Measurements from ENCODE around the gene SLC7A7. TPM values are rescaled to one million over a fixed set of nuclear protein-coding genes. Genes with fewer than 3 reads are reported as not detected.
"Not testable (repeated sequence)": the region's sequence is repeated elsewhere in the genome, so short reads cannot be mapped to it uniquely, and the experiment has no call there.

Gene SLC7A7
- total RNA-seq, 1 experiment from 2014 or later = 3.1 TPM

GRCh38 chr14:22854963-22855724 lies 39.9 kb upstream of the SLC7A7 start:
- H3K9ac ChIP-seq (ENCODE audit: extremely low read depth, insufficient read length, low read length) = no peak overlapping the region
- H3K23me2 ChIP-seq (ENCODE audit: insufficient read length, low read depth, low read length, poor library complexity, severe bottlenecking) = no peaks in the 10 kb centered on the region
- H3K14ac ChIP-seq (ENCODE audit: insufficient read depth, low read length) = no peak overlapping the region
- Mint-ChIP-seq H3K9me3 (peaks cover 0 to 3% of the 10 kb centered on the region in 2 experiments; a peak in 2 of 5 replicates), H3K27ac (peak overlapping the region in 1 of 3 experiments; percentile 76; a peak in 1 of 7 replicates), H3K27me3 (ENCODE audit: low read depth) (no peaks in the 10 kb centered on the region; the same call in 1 of the 2 replicates), H3K36me3 (ENCODE audit: insufficient read depth in 1 of 3, low read depth in 3 of 3) (no peaks in the 10 kb centered on the region), H3K4me1 (peaks cover 4% of the 10 kb centered on the region in 2 experiments), H3K4me3 (no peak overlapping the region; a peak in 1 of 5 replicates)
- DNase-seq = no peak
- no peak overlapping the region for H3K27ac ChIP-seq (ENCODE audit: insufficient read length, low read depth, low read length)
- no peaks in the 10 kb centered on the region for H3K79me2 ChIP-seq (ENCODE audit: insufficient read depth, low read length)
- H4K91ac ChIP-seq (ENCODE audit: insufficient read length, low read depth, low read length) = no peak overlapping the region
- no peak overlapping the region for H3K56ac ChIP-seq (ENCODE audit: insufficient read length, low read depth, low read length)
- no peak overlapping the region for H3T11ph ChIP-seq (ENCODE audit: low read length)
- no peaks in the 10 kb centered on the region for H3K27me3 ChIP-seq (ENCODE audit: insufficient read depth, low read length)
- no CpG with 5 or more reads among the region's 8 CpGs for WGBS (ENCODE audit: extremely low coverage, insufficient read length, low lambda C conversion rate)
- H4K8ac ChIP-seq (replicated peaks; ENCODE audit: insufficient read length, low read depth, low read length) = no peak overlapping the region
- H3K18ac ChIP-seq (ENCODE audit: insufficient read length, low read depth, low read length) = no peak overlapping the region
- no peaks in the 10 kb centered on the region for H3K4me1 ChIP-seq (ENCODE audit: insufficient read depth, low read length)
- no peak overlapping the region for H3K4me2 ChIP-seq (ENCODE audit: insufficient read depth, insufficient read length, low read length)
- H3K23ac ChIP-seq (ENCODE audit: insufficient read length, low read depth, low read length) = no peak overlapping the region
- no peaks in the 10 kb centered on the region for H4K20me1 ChIP-seq (ENCODE audit: control insufficient read depth, insufficient read depth, insufficient read length)
- no peaks in the 10 kb centered on the region for H3K9me3 ChIP-seq (ENCODE audit: control insufficient read depth, low read depth, low read length)
- no peak overlapping the region for H2BK12ac ChIP-seq (ENCODE audit: insufficient read length, low read depth, low read length)
- no peak overlapping the region for H2BK20ac ChIP-seq (ENCODE audit: low read depth, low read length, poor library complexity, severe bottlenecking)
- H3K4ac ChIP-seq (ENCODE audit: low read depth, low read length) = no peak overlapping the region
- TF ChIP-seq CTCF (conservative IDR thresholded peaks at IDR 0.05) = no peak
- no peak overlapping the region for H2BK120ac ChIP-seq (ENCODE audit: low read depth, low read length, poor library complexity, severe bottlenecking)
- H4K5ac ChIP-seq (ENCODE audit: insufficient read length, low read depth, low read length) = no peak overlapping the region
- no peak overlapping the region for H2AK5ac ChIP-seq (ENCODE audit: insufficient read length, low read length)
- no peak overlapping the region for H2BK5ac ChIP-seq (ENCODE audit: insufficient read length, low read length)
- no peaks in the 10 kb centered on the region for H3K79me1 ChIP-seq (ENCODE audit: insufficient read depth, low read depth, low read length, poor library complexity, severe bottlenecking)
- H2AFZ ChIP-seq (ENCODE audit: low read length) = no peak overlapping the region
- H2BK15ac ChIP-seq (ENCODE audit: low read depth, low read length) = no peak overlapping the region

GRCh38 chr14:22854296-22854695 lies 39.1 kb upstream of the SLC7A7 start:
- H4K5ac ChIP-seq (ENCODE audit: insufficient read length, low read depth, low read length); H3K9me3 ChIP-seq (ENCODE audit: control insufficient read depth, low read depth, low read length); H2BK15ac ChIP-seq (ENCODE audit: low read depth, low read length); H3K4me3 Mint-ChIP-seq; H3T11ph ChIP-seq (ENCODE audit: low read length); H2BK20ac ChIP-seq (ENCODE audit: low read depth, low read length, poor library complexity, severe bottlenecking); H3K27me3 Mint-ChIP-seq (ENCODE audit: low read depth); H4K20me1 ChIP-seq (ENCODE audit: control insufficient read depth, insufficient read depth, insufficient read length); H3K18ac ChIP-seq (ENCODE audit: insufficient read length, low read depth, low read length); H3K27ac Mint-ChIP-seq; H4K8ac ChIP-seq (replicated peaks; ENCODE audit: insufficient read length, low read depth, low read length); H3K4ac ChIP-seq (ENCODE audit: low read depth, low read length); H3K9me3 Mint-ChIP-seq; H3K56ac ChIP-seq (ENCODE audit: insufficient read length, low read depth, low read length); H4K91ac ChIP-seq (ENCODE audit: insufficient read length, low read depth, low read length); H2AK5ac ChIP-seq (ENCODE audit: insufficient read length, low read length); DNase-seq; H3K14ac ChIP-seq (ENCODE audit: insufficient read depth, low read length); H2BK12ac ChIP-seq (ENCODE audit: insufficient read length, low read depth, low read length); H3K4me1 ChIP-seq (ENCODE audit: insufficient read depth, low read length); H3K36me3 Mint-ChIP-seq (ENCODE audit: insufficient read depth in 1 of 3, low read depth in 3 of 3); H3K23ac ChIP-seq (ENCODE audit: insufficient read length, low read depth, low read length); H3K79me2 ChIP-seq (ENCODE audit: insufficient read depth, low read length); H3K79me1 ChIP-seq (ENCODE audit: insufficient read depth, low read depth, low read length, poor library complexity, severe bottlenecking); H2BK5ac ChIP-seq (ENCODE audit: insufficient read length, low read length); H2BK120ac ChIP-seq (ENCODE audit: low read depth, low read length, poor library complexity, severe bottlenecking); H3K4me2 ChIP-seq (ENCODE audit: insufficient read depth, insufficient read length, low read length); H3K4me1 Mint-ChIP-seq; H3K9ac ChIP-seq (ENCODE audit: extremely low read depth, insufficient read length, low read length); H3K23me2 ChIP-seq (ENCODE audit: insufficient read length, low read depth, low read length, poor library complexity, severe bottlenecking); H3K27me3 ChIP-seq (ENCODE audit: insufficient read depth, low read length); H3K27ac ChIP-seq (ENCODE audit: insufficient read length, low read depth, low read length); H2AFZ ChIP-seq (ENCODE audit: low read length): not testable (repeated sequence)
- WGBS (ENCODE audit: extremely low coverage, insufficient read length, low lambda C conversion rate) = no CpG with 5 or more reads among the region's 11 CpGs

Measured in H9 (cell line).